ENCODE data around the gene MUSTN1. TPM values are rescaled to one million over a fixed set of nuclear protein-coding genes. Genes with fewer than 3 reads are reported as not detected.

MUSTN1 gene
- polyA plus RNA-seq, 3 donors = 0.29 to 13.7 TPM; not detected in 1

GRCh38 chr3:52856666-52857065 is 21.8 kb upstream of the MUSTN1 start:
- no peaks in the 10 kb centered on the region for H3K79me2 ChIP-seq (ENCODE audit: insufficient read depth, low read length)
- Mint-ChIP-seq H3K9me3 (no peaks in the 10 kb centered on the region), H3K4me1 (no peaks in the 10 kb centered on the region), H3K27me3 (ENCODE audit: low read depth in 3 of 3) (no peaks in the 10 kb centered on the region), H3K36me3 (peaks cover 52 to 61% of the 10 kb centered on the region in 2 donors), H3K4me3 (no peak overlapping the region), H3K27ac (no peak overlapping the region)
- peaks cover 38 to 54% of the 10 kb centered on the region in 2 donors for H3K36me3 ChIP-seq (replicated peaks in 1 of 2; ENCODE audit: control insufficient read depth in 1 of 2, insufficient read depth in 2 of 2, low read length in 2 of 2)
- TF ChIP-seq, protein P1, sequence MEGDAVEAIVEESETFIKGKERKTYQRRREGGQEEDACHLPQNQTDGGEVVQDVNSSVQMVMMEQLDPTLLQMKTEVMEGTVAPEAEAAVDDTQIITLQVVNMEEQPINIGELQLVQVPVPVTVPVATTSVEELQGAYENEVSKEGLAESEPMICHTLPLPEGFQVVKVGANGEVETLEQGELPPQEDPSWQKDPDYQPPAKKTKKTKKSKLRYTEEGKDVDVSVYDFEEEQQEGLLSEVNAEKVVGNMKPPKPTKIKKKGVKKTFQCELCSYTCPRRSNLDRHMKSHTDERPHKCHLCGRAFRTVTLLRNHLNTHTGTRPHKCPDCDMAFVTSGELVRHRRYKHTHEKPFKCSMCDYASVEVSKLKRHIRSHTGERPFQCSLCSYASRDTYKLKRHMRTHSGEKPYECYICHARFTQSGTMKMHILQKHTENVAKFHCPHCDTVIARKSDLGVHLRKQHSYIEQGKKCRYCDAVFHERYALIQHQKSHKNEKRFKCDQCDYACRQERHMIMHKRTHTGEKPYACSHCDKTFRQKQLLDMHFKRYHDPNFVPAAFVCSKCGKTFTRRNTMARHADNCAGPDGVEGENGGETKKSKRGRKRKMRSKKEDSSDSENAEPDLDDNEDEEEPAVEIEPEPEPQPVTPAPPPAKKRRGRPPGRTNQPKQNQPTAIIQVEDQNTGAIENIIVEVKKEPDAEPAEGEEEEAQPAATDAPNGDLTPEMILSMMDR (IDR thresholded peaks at IDR 0.05) = no peak
- no peaks in the 10 kb centered on the region for H3K4me1 ChIP-seq (ENCODE audit: control insufficient read depth in 1 of 2, insufficient read depth in 2 of 2, low read length in 2 of 2)
- no peak overlapping the region for H3K4me2 ChIP-seq (replicated peaks; ENCODE audit: extremely low read depth, low read length, poor library complexity, severe bottlenecking)
- H3K9ac ChIP-seq (ENCODE audit: insufficient read depth, low read length, poor library complexity, severe bottlenecking) = no peak overlapping the region
- DNase-seq = no peak
- H4K20me1 ChIP-seq (ENCODE audit: insufficient read depth, low read length) = peaks cover 43% of the 10 kb centered on the region
- H3K27ac ChIP-seq (ENCODE audit: low read depth in 1 of 2, low read length in 2 of 2) = no peak overlapping the region
- intact Hi-C loops (cut with micrococcal nuclease) = loop anchor here in 1 of 2 donors (5.0 kb wide), 1 partner anchor 76 kb away; no protein-coding TSS in a partner anchor
- H3K9me3 ChIP-seq (replicated peaks in 1 of 2; ENCODE audit: control insufficient read depth in 1 of 2, insufficient read depth in 1 of 2, low read length in 2 of 2) = no peaks in the 10 kb centered on the region
- no peaks in the 10 kb centered on the region for H3K27me3 ChIP-seq (ENCODE audit: control insufficient read depth in 2 of 2, insufficient read depth in 2 of 2, low read length in 2 of 2)
- WGBS (ENCODE audit: insufficient coverage) = 84% methylated on average over 4 of the region's 5 CpGs
- H2AFZ ChIP-seq (ENCODE audit: insufficient read depth, low read depth, low read length, poor library complexity, severe bottlenecking) = no peak overlapping the region
- H3K4me3 ChIP-seq (replicated peaks in 1 of 3; ENCODE audit: low read depth in 2 of 3, low read length in 3 of 3) = no peak overlapping the region

- TF ChIP-seq, protein P1 (IDR thresholded peaks at IDR 0.05) = no peak
- no peaks in the 10 kb centered on the region for H3K27me3 Mint-ChIP-seq (ENCODE audit: low read depth in 3 of 3)
- no peak overlapping the region for H3K4me3 Mint-ChIP-seq
- no peak overlapping the region for H3K9ac ChIP-seq (ENCODE audit: insufficient read depth, low read length, poor library complexity, severe bottlenecking)
- H2AFZ ChIP-seq (ENCODE audit: insufficient read depth, low read depth, low read length, poor library complexity, severe bottlenecking) = no peak overlapping the region
- H3K4me1 ChIP-seq (ENCODE audit: control insufficient read depth in 1 of 2, insufficient read depth in 2 of 2, low read length in 2 of 2) = no peaks in the 10 kb centered on the region
- no peaks in the 10 kb centered on the region for H3K79me2 ChIP-seq (ENCODE audit: insufficient read depth, low read length)
- intact Hi-C loops (cut with micrococcal nuclease) = loop anchor here (5.0 kb wide), 2 partner anchors 78 to 218 kb away; no protein-coding TSS in a partner anchor
- H3K36me3 Mint-ChIP-seq = peaks cover 63 to 75% of the 10 kb centered on the region in 2 donors
- no peak overlapping the region for H3K27ac Mint-ChIP-seq
- no CpG with 5 or more reads among the region's 2 CpGs for WGBS (ENCODE audit: insufficient coverage)
- no peaks in the 10 kb centered on the region for H3K9me3 ChIP-seq (replicated peaks in 1 of 2; ENCODE audit: control insufficient read depth in 1 of 2, insufficient read depth in 1 of 2, low read length in 2 of 2)
- no peaks in the 10 kb centered on the region for H3K27me3 ChIP-seq (ENCODE audit: control insufficient read depth in 2 of 2, insufficient read depth in 2 of 2, low read length in 2 of 2)
- DNase-seq = no peak
- H4K20me1 ChIP-seq (ENCODE audit: insufficient read depth, low read length) = peaks cover 22% of the 10 kb centered on the region
- H3K4me1 Mint-ChIP-seq = no peaks in the 10 kb centered on the region
- no peak overlapping the region for H3K27ac ChIP-seq (ENCODE audit: low read depth in 1 of 2, low read length in 2 of 2)
- no peak overlapping the region for H3K4me3 ChIP-seq (replicated peaks in 1 of 3; ENCODE audit: low read depth in 2 of 3, low read length in 3 of 3)
- H3K4me2 ChIP-seq (replicated peaks; ENCODE audit: extremely low read depth, low read length, poor library complexity, severe bottlenecking) = no peak overlapping the region
- peaks cover 56 to 69% of the 10 kb centered on the region in 2 donors for H3K36me3 ChIP-seq (replicated peaks in 1 of 2; ENCODE audit: control insufficient read depth in 1 of 2, insufficient read depth in 2 of 2, low read length in 2 of 2)
- no peaks in the 10 kb centered on the region for H3K9me3 Mint-ChIP-seq
Observed at GRCh38 chr3:52854013-52854412, 19.2 kb upstream of the MUSTN1 start.

Measured in CD14-positive monocyte (primary cell).